HG02938 (cell line): ENCODE data around the gene CEP112.

Experiments used
- ATAC-seq: cut with Tn5 transposase; IDR thresholded peaks from one replicate; pipeline ENCODE4 v1.9.1; 2021; ENCODE audit warnings: mild to moderate bottlenecking, moderate library complexity; ENCODE audit not compliant: unreplicated experiment

The CEP112 gene

DNA sequence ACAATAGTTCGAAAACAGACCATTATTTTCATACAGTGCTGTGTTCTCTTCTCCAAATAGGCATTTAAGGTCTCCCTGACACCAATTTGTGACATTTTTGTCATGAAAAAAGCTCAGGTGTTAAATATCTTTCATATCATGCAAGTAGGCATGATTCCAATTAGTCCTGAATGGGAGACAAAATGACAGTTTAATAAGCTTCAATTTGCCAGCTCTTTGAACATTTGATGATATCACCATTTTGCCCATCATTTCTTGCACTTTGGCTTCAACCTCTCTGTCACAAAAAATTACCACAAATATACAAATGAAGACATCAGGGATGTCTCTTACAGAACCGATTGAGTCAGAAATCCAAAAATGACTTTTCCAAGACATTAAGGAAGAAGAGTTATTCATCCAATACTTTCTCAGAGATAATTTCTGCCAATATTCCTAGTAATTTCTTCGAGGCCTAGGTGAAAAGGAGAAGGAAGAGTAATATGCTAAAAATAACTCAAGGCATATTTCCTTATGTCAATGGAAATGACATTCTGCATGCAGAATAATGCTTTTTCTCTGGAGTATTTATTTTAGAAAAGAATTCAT lies 298.1 kb downstream of the CEP112 start:
- ATAC-seq = no peak

GRCh38 chr17:65892912-65893377 lies 299.0 kb downstream of the CEP112 start:
- peak; percentile 71 for ATAC-seq

- ATAC-seq = no peak
Measured at GRCh38 chr17:65891231-65891735, 300.6 kb downstream of the CEP112 start.

- no peak for ATAC-seq
Measured at GRCh38 chr17:65888649-65889048, 303.3 kb downstream of the CEP112 start.

DNA sequence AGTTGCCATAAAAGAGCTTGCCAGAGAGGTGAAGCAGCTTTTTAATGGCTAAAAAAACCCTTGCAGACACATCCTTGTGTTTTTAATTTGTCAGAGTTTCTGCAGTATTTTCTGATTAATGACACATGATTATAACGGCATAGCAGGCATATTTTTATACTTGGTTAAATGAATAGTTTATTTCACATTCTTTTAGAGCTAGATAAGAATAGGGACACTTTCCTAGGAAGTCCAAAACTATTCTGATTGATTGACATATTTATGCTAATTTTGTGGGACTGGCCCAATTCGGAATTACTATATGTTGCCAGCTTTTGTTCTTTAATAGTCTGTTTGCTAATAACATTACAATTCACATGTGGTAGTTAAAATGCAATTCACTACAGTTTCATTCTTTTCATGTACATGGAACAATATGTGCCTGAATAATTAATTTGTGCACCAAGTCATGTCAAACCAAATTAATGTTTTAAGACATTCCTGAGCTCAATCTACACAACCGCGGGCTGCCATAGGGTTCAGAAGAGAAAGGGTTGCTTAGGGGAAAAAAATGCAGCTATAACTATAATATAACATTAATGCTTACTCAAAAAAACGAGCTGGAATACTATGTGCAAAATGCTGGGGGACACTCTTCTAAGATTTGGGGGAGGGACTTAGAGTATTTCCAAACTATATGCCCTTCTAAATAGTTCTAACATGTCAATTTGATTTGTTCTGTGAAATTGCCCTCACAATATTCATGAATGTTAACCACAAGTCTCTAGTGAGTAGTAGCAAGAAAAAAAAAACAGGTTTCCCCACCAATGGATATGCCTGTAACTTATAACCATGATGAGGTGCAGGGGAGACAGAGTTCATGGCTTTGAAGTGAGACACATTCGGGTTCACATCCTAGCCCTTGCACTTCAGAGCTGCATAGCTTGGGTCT lies 305.4 kb downstream of the CEP112 start:
- ATAC-seq = no peak

DNA sequence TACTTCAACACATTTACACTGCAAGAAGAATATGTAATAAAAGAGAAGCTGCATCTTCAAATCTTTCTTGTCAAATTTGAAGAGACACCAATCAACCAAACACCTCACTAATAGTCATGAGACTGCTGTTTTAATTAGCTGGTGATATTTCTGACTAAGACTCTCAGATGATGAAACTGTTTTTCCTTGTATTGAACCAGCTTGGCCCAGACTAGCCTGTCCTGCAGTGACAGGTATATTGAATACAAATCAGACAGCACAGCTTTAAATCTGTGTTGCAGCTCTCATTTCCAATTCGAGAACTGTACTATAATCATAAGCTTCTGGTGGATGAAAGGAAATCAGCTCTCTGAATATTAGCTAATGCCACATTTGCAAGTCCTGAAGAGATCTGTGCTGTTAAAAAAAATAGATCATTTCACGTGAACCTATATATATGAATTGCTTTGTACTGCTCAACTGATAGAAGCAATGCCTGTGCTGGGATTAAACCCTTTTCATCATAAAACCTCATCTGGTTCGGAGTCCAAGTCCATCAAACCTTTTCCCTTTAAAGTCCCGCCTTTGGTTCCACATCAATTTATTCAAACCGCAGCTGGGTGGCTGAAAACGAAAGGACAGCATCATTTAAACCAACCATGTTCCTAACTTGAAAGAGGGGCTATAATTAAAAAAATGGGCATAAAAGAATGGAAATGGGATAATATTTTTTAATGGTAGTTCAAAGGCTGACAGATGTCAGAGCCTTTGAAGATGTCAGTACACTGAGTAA lies 306.2 kb downstream of the CEP112 start:
- ATAC-seq = no peak

DNA sequence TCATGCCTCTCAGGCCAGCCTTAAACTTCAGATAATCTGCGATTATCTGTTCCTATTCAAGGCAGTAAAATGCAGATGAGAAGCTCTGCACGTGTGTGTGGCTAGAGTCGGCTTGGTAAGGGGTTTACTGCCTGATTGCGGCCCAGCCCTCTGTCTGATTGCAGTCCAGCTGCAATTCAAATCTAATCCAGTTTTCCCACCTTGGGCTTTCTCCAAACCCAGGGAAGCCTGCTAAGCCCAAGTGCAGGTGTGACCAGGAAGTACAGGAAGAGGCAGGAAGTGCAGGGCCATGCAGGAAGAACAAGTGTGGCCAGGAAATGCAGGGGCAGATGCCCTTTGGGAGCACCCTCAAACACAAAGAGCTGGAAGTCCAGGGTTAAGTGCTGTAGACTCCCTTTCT lies 314.9 kb downstream of the CEP112 start:
- ATAC-seq = no peak

- ATAC-seq = no peak
Measured at GRCh38 chr17:65868881-65869280, 323.1 kb downstream of the CEP112 start.

DNA sequence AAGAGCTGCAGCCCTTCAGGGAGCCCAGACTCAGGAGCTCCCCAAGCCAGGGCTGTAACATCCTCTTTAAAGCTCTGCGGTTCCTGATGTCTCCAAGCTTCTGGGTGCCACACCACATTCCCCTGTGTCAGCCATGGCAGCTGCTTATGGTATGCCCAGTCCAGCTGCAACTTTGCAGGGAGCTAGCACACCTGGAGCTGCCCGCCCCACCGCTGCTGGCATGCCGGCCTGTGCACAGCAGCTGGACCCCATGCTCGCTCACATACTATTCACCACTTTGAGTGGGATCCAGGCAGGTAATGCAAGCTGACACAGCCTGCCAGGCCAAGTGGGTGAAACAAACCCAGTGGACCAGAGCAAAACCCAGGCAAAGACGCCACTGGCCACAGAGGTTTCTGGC lies 324.9 kb downstream of the CEP112 start:
- no peak for ATAC-seq

DNA sequence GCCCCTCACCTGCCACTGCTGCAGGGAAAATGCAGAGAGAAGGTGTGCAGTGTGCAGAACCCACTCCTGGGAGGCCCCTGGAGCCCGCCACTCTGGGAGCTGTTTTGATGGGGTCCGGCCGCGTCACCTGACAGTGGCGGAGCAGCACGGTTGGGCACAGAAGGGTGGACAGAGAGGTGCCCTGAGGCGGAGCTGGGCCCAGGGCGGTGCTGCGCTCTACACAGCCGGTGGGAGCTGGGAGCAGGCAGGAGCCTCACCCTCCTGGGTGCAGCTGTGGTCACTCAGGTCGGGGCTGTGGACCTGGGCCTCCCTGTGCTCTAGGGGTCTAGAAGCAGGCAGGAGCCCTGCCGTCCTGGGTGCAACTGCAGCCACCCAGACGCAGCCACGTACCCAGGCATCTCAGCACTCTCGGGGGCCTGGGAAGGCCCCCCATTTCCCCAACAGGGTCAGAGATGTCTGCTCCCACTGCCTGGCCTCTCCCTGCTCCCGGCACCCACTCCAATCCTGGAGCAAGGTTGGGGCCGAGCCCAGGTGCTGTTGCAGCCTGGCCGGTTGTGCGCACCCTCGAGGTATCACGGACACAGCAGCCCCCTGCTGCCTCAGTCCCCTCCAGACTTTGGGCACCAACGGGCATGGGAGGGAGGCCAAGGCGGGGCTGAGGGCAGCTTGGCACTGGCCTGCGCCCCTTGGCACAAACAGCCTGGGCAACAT lies 326.1 kb downstream of the CEP112 start:
- no peak for ATAC-seq

DNA sequence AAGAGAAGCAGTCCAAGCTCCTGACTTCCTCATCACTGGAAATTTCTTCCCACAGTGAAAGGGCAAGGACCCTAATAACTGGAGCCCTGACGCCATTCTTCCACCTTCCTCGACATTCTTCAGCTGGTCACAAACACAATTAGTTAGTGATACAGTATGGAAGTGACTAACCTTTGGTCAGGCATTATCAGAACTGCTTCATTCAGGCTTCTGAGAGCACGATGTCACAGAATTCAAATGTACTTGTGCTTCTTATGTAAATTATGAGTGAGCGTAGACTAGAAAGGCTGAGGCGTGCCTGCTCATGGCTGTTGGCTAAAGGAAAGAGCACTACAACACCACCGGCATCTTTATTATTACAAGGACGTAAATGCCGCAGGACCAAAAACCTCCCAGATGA lies 327.5 kb downstream of the CEP112 start:
- no peak for ATAC-seq

- ATAC-seq = no peak
Measured at GRCh38 chr17:65857718-65858117, 334.2 kb downstream of the CEP112 start.

DNA sequence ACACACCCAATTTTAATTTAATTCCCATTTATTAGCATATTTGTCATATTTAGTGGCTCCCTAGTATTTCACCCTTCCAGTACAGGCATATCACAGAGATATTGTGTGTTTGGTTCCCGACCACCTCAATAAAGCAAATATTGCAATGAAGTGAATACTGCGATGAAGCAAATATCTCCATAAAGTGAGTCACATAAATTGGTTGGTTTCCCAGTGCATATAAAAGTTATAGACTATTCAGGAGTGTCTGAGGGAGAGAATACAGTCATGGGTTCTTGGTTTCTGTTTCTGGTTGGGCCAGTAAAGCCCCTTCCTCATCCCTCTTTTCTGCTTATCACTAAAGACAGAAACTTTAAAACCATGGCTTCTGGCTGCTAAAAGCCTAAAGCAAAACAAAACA lies 335.1 kb downstream of the CEP112 start:
- ATAC-seq = no peak

DNA sequence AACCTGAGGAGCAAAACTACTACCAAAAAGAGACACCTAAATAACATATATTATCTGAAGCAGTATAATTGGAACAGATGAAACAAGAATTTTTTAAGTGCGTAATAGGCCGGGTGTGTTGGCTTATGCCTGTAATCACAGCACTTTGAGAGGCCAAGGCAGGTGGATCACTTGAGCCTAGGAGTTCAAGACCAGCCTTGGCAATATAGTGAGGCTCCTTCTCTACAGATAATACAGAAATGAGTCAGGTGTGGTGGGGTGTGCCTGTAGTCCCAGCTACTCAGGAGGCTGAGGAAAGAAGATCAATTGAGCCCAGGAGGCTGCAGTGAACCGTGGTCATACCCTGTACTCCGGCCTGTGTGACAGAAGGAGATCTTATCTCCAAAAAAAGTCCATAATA lies 336.3 kb downstream of the CEP112 start:
- no peak for ATAC-seq

DNA sequence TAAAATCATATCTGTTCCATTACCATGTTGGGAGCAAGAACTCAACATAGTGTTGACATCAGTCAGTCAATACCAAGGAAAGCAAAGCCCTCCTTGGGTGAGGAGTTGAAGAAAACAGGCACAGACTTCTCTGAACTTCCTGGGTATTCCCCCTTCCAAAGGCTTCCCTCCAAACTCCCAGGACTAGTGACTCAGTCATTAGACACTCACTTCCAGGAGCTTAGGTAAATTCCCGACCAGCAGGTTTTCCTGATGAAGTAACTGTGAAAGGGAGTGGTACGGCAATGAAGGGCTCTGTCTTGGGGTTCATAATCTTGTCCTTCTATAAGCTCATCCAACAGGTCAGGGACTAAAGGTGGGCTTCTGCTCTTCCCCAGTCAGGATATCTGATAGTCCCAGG lies 336.7 kb downstream of the CEP112 start:
- ATAC-seq = no peak

- ATAC-seq = no peak
Measured at GRCh38 chr17:65853816-65854215, 338.1 kb downstream of the CEP112 start.

DNA sequence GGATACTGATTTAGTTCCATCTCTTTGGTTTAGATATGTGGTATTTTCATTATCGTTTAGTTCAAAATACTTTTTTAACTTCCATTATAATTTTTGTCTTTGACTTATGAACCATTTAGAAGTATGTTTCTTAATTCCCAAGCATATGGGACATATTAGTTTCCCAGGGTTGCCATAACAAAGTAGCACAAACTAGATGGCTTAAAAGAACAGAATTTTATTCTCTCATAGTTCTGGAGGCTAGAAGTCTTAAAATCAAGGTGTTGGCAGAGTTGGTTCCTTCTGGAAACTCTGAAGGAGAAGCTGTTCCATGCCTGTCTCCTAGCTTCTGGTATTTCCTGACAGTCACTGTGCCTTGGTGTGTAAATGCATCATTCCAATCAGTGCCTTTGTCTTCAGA lies 339.0 kb downstream of the CEP112 start:
- ATAC-seq = no peak

GRCh38 chr17:65851965-65852736 lies 339.8 kb downstream of the CEP112 start:
- ATAC-seq = no peak

GRCh38 chr17:65850486-65850885 lies 341.4 kb downstream of the CEP112 start:
- peak; percentile 78 for ATAC-seq

DNA sequence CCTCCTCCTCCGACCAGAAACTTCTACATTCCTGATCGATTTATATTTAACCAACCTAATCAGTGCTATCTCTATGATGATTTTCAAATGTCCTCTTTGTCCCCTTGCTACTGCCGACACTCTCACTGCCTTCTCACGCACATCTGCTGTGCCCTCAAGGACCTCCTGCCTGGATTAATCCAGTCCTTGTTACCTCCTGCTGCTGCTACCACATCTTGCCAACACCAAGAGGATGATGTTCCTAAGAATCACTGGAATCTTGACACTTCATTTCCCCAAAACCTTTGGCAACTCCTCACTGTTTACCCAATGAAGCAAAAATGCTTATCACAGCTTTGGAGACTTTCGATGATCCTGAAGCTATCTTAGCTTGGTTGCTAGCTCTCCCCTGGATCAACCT lies 343.2 kb downstream of the CEP112 start:
- ATAC-seq = no peak
